K562 (cell line): Measurements from ENCODE around the gene PRRC2A. TPM values are rescaled to one million over a fixed set of nuclear protein-coding genes. Genes with fewer than 3 reads are reported as not detected.

Experiments used
- COPS2 ChIP-seq: fragments of 450-650 bp; conservative IDR thresholded peaks from 2 replicates; pipeline ENCODE4 v1.6.1; 2016; ENCODE audit warnings: mild to moderate bottlenecking, moderate library complexity
- EP300 ChIP-seq: IDR thresholded peaks from 2 replicates; pipeline ENCODE4 v1.6.1; 2012; ENCODE audit warnings: low read length, improper control_type of control experiment
- ESRRB ChIP-seq: fragments of 250-450 bp; sonication (Bioruptor Pico); IDR thresholded peaks from 2 replicates; pipeline ENCODE4 v1.5.0; 2020; ENCODE audit warnings: mild to moderate bottlenecking, moderate library complexity, borderline replicate concordance
- MED1 ChIP-seq: sonication (generic); formaldehyde crosslinking; IDR thresholded peaks from 2 replicates; pipeline ENCODE4 v1.8.1; 2023; ENCODE audit warnings: missing genetic modification reagents, borderline replicate concordance
- MYBL2 ChIP-seq, 2 experiments: fragments of 450-650 bp in 1 of 2; sonication (generic) in 1 of 2; formaldehyde crosslinking in 1 of 2; IDR thresholded peaks; 2 replicates each; pipeline versions ENCODE4 v1.6.1 to v1.8.1; 2017 to 2022; ENCODE audit warnings: borderline replicate concordance in 1 of 2, inconsistent platforms in 1 of 2, low read depth in 1 of 2, mild to moderate bottlenecking in 1 of 2, missing genetic modification reagents in 1 of 2, moderate library complexity in 1 of 2
- NCOA4 ChIP-seq: fragments of 450-650 bp; IDR thresholded peaks from 2 replicates; pipeline ENCODE4 v1.6.1; 2018; ENCODE audit warnings: mild to moderate bottlenecking; ENCODE audit not compliant: partially characterized antibody
- NR3C1 ChIP-seq: sonication (generic); formaldehyde crosslinking; IDR thresholded peaks from 2 replicates; pipeline ENCODE4 v1.8.1; 2022; ENCODE audit warnings: missing genetic modification reagents
- NRF1 ChIP-seq, 2 experiments: fragments of 450-650 bp; IDR thresholded peaks in 1 of 2; conservative IDR thresholded peaks in 1 of 2; 2 replicates each; pipeline ENCODE4 v1.6.1; 2014; ENCODE audit warnings: mild to moderate bottlenecking in 2 of 2
- POLR2B ChIP-seq: fragments of 450-650 bp; IDR thresholded peaks from 2 replicates; pipeline ENCODE4 v1.6.1; 2018; ENCODE audit warnings: low read depth; ENCODE audit not compliant: partially characterized antibody
- POLR3G ChIP-seq: IDR thresholded peaks from 2 replicates; pipeline ENCODE4 v1.6.1; 2011; ENCODE audit not compliant: insufficient read length, insufficient replicate concordance; ENCODE audit errors: extremely low read depth
- SIN3A ChIP-seq, 2 experiments: fragments of 150-350 bp in 1 of 2; IDR thresholded peaks; 2 replicates each; pipeline ENCODE4 v1.6.1; 2011 to 2016; ENCODE audit warnings: borderline replicate concordance in 2 of 2, low read depth in 2 of 2, low read length in 2 of 2, mild to moderate bottlenecking in 2 of 2, moderate library complexity in 2 of 2; ENCODE audit not compliant: control insufficient read depth in 1 of 2
- SNRNP70 ChIP-seq: fragments of 200-400 bp; formaldehyde crosslinking; optimal IDR thresholded peaks from 2 replicates; pipeline ENCODE3; 2017; ENCODE audit warnings: low read depth, low read length
- SOX6 ChIP-seq: fragments of 450-650 bp; IDR thresholded peaks from 2 replicates; pipeline ENCODE4 v1.6.1; 2014; ENCODE audit warnings: mild to moderate bottlenecking
- SRSF3 ChIP-seq: fragments of 200-400 bp; formaldehyde crosslinking; IDR thresholded peaks from 2 replicates; pipeline ENCODE4 v1.6.1; 2016; ENCODE audit warnings: mild to moderate bottlenecking, low read length, moderate library complexity; ENCODE audit not compliant: insufficient read depth
- TAL1 ChIP-seq: fragments of 450-650 bp; IDR thresholded peaks from 2 replicates; pipeline ENCODE4 v1.6.1; 2016; ENCODE audit warnings: mild to moderate bottlenecking
- XRCC4 ChIP-seq: IDR thresholded peaks from one replicate; pipeline ENCODE4 v1.6.1; 2011; ENCODE audit not compliant: insufficient read depth, insufficient read length; ENCODE audit errors: extremely low read depth
- ZFP30 ChIP-seq: fragments of 250-450 bp; sonication (Bioruptor Pico); IDR thresholded peaks from 2 replicates; pipeline ENCODE4 v1.8.0; 2022; ENCODE audit warnings: moderate library complexity, mild to moderate bottlenecking, inconsistent platforms, borderline replicate concordance
- ZNF174 ChIP-seq: fragments of 250-450 bp; sonication (Bioruptor Pico); IDR thresholded peaks from 2 replicates; pipeline ENCODE4 v1.4.0; 2020; ENCODE audit warnings: mild to moderate bottlenecking
- polyA plus RNA-seq, 8 experiments: library from polyadenylated mRNA; depleted of rRNA in 4 of 8; stranded (reverse) in 5 of 8; unstranded in 3 of 8; fragments of >200 nt; fragmentation: Nextera tagmentation in 2 of 8; fragmentation: Illumina TruSeq in 1 of 8; extraction: Ambion mirVana in 2 of 8; extraction: Trizol in 1 of 8; gene quantifications; 2 replicates each; pipeline versions ENCODE4 v1.2.1 to v1.2.3, GENCODE V29; 2011 to 2014; ENCODE audit warnings: inconsistent platforms in 1 of 8, missing spikeins in 1 of 8
- total RNA-seq, 7 experiments: library from RNA; depleted of rRNA in 6 of 7; stranded (reverse); fragments of >200 nt in 6 of 7; fragmentation: Illumina TruSeq in 2 of 7; extraction: Trizol in 2 of 7; gene quantifications; 2 replicates each; pipeline versions ENCODE4 v1.2.1 to v1.2.3, GENCODE V29; 2011 to 2021; ENCODE audit warnings: low replicate concordance in 1 of 7
- TF ChIP-seq, protein P1 (sequence below): fragments of 250-450 bp; sonication (Bioruptor Pico); IDR thresholded peaks from 2 replicates; pipeline ENCODE4 v1.8.0; 2021; ENCODE audit warnings: moderate library complexity, mild to moderate bottlenecking, inconsistent platforms
- TF ChIP-seq, protein P2 (sequence below): IDR thresholded peaks from 2 replicates; pipeline ENCODE4 v1.6.1; 2014; ENCODE audit warnings: antibody characterized with exemption
- TF ChIP-seq, protein P3 (sequence below), 2 experiments: IDR thresholded peaks in 1 of 2; conservative IDR thresholded peaks in 1 of 2; 2 replicates each; pipeline ENCODE4 v1.6.1; 2016; ENCODE audit warnings: low read depth in 2 of 2, mild to moderate bottlenecking in 1 of 2, missing compliant biosample characterization in 1 of 2, missing genetic modification characterization in 1 of 2, moderate library complexity in 1 of 2

PRRC2A gene
- total and polyA plus RNA-seq, 9 of the 15 experiments (the other 6 are each of a cell fraction or from before 2014, with no cell fraction given): 1.0 to 332 (median 63.0) TPM

- TF ChIP-seq, protein P1, sequence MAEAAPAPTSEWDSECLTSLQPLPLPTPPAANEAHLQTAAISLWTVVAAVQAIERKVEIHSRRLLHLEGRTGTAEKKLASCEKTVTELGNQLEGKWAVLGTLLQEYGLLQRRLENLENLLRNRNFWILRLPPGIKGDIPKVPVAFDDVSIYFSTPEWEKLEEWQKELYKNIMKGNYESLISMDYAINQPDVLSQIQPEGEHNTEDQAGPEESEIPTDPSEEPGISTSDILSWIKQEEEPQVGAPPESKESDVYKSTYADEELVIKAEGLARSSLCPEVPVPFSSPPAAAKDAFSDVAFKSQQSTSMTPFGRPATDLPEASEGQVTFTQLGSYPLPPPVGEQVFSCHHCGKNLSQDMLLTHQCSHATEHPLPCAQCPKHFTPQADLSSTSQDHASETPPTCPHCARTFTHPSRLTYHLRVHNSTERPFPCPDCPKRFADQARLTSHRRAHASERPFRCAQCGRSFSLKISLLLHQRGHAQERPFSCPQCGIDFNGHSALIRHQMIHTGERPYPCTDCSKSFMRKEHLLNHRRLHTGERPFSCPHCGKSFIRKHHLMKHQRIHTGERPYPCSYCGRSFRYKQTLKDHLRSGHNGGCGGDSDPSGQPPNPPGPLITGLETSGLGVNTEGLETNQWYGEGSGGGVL (CRISPR knock-in tag): no peak
- TF ChIP-seq NR3C1 (no peak), SIN3A (IDR thresholded peaks at IDR 0.05; ENCODE audit: borderline replicate concordance in 2 of 2, control insufficient read depth in 1 of 2, low read depth in 2 of 2, low read length in 2 of 2) (peak; percentile 66 to 98; a peak in 3 of 4 replicates), SRSF3 (no peak), COPS2 (no peak), MED1 (CRISPR knock-in tag) (no peak), POLR2B (peak; percentile 78), ZNF174 (CRISPR knock-in tag) (no peak), ESRRB (CRISPR knock-in tag) (peak; percentile 79; the same call in 1 of the 2 replicates), POLR3G (no peak), SOX6 (peak; percentile 63; the same call in 1 of the 2 replicates), XRCC4 (no peak), NCOA4 (no peak), ZFP30 (CRISPR knock-in tag) (no peak), MYBL2 (IDR thresholded peaks at IDR 0.05; ENCODE audit: low read depth) (no peak), MYBL2 (CRISPR knock-in tag; IDR thresholded peaks at IDR 0.05; ENCODE audit: borderline replicate concordance) (no peak), SNRNP70 (no peak), EP300 (0 out of 2 replicates have a peak, but pooled peaks have one; percentile 62), TAL1 (no peak), NRF1 (conservative IDR thresholded peaks at IDR 0.05 in 1 of 2, IDR thresholded peaks at IDR 0.05 in 1 of 2) (peak; percentile 84 to 86)
- TF ChIP-seq, protein P2, sequence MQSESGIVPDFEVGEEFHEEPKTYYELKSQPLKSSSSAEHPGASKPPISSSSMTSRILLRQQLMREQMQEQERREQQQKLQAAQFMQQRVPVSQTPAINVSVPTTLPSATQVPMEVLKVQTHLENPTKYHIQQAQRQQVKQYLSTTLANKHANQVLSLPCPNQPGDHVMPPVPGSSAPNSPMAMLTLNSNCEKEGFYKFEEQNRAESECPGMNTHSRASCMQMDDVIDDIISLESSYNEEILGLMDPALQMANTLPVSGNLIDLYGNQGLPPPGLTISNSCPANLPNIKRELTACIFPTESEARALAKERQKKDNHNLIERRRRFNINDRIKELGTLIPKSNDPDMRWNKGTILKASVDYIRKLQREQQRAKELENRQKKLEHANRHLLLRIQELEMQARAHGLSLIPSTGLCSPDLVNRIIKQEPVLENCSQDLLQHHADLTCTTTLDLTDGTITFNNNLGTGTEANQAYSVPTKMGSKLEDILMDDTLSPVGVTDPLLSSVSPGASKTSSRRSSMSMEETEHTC: no peak
- TF ChIP-seq, protein P3, sequence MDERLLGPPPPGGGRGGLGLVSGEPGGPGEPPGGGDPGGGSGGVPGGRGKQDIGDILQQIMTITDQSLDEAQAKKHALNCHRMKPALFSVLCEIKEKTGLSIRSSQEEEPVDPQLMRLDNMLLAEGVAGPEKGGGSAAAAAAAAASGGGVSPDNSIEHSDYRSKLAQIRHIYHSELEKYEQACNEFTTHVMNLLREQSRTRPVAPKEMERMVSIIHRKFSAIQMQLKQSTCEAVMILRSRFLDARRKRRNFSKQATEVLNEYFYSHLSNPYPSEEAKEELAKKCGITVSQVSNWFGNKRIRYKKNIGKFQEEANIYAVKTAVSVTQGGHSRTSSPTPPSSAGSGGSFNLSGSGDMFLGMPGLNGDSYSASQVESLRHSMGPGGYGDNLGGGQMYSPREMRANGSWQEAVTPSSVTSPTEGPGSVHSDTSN (CRISPR knock-in tag; IDR thresholded peaks at IDR 0.05; ENCODE audit: low read depth): no peak
- TF ChIP-seq, protein P3 (tag; conservative IDR thresholded peaks at IDR 0.05; ENCODE audit: low read depth): no peak
Measured at GRCh38 chr6:31660381-31661261, 40.1 kb downstream of the PRRC2A start, which contains the start of gene C6orf47 (continued).
